Stimulated activated CD8-positive, alpha-beta memory T cell treated with anti-CD3 and anti-CD28 coated beads, Interleukin-12 subunit alpha, Interleukin-12 subunit beta, amount 100 ng/mL, for 24 hours (primary cell): Measurements from ENCODE around the gene STK16.
A peak's percentile ranks its signal among the peaks of the same experiment; 100 is the strongest.

ENCODE experiments used
- DNase-seq: peaks from one replicate; pipeline ENCODE4 v3.0.0-alpha.2; 2020; ENCODE audit errors: extremely low read depth

Gene STK16

DNA sequence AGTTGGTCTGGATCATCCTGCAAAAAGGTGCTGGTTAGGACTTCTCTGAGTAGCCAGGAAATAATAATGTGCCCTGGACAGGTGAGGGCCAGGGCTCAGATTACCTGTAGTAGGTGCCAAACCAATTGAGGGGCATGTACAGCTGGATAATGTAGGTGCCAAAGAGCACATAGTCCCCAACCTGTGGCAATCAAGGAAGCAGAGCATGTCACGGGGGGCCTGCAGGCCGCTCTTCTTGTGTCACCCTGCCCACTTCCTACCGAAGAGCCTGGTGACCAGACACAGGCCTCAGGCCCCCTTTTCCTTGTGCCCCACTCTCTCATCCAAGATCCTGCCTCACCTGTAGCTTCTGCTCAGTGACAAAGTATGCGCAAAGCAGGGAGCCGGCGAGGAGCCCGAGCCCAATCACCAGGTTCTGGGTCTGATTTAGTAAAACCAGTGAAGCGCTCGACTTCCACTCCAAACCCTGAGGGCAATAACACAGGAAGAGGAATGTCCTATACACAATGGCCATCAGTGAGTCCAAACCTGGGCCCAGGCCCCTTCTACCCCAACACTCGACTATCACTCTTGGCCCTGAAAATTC lies 31.7 kb upstream of the STK16 start:
- no peak for DNase-seq

DNA sequence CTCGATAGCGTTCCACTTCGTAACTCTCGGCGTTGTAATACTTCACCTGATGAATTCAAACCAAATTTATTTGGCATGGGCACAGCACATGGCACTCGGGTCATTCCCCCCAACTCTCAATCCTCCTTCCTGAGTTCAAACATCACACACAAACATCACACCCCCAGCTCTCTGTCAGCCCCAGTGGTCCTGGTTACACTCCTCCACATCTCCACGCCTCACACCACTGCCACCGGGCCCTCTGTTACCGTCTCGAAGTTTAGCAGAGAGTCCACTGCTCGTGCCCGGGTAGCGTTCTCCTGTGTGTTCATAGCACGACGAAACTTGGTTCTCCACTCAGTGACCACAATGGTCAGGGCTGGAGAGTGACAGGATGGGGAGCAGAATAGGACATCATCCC lies 31.1 kb upstream of the STK16 start:
- no peak for DNase-seq

DNA sequence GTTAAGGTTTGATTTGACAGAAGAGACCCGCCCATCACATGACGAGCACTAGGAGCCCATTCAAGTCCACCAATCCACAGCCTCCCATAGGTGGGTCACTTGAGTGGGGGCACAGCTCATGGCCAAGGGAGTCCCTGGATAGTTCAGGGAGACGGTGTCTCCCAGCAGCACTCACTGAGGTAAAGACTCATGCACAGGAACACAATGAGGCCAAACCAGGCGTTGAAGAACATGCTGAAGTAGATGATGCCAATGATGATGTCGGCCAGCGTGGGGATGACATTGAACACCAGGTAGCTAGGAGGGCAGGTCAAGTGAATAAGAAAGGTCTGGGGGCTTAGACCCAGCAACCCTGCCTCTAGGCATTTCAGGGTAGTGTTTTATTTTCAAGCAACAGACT lies 30.5 kb upstream of the STK16 start:
- no peak for DNase-seq

DNA sequence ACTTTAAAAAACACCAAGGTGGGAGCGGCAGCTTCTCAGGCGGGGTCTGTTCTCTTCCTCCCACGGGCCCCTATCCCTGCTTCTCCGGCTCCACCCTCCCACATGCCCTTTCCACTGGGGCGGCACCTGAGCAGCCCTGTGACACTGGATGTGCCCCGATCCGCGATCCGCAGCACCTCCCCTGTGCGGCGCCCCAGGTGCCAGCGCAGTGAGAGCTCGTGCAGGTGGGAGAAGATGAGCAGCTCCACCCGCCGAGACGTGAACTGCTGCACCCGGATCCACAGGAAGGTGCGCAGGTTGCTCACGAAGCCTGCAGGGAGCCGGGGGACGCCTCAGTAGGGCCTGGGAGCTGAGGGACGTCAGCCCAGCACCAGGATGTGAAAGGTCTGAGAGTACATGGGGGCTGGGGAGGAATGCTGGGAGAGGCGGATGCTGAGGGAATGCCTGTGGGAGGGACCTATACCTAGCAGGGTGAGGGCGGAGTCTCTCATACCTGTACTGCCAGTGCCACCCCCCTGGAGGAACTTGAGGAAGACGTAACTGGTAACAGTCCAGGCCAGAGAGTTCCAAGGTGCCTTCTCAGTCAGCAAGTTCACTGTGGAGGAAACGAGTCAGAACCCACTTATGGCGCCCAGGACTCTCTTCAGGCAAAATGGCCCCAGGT lies 29.3 kb upstream of the STK16 start:
- no peak for DNase-seq

DNA sequence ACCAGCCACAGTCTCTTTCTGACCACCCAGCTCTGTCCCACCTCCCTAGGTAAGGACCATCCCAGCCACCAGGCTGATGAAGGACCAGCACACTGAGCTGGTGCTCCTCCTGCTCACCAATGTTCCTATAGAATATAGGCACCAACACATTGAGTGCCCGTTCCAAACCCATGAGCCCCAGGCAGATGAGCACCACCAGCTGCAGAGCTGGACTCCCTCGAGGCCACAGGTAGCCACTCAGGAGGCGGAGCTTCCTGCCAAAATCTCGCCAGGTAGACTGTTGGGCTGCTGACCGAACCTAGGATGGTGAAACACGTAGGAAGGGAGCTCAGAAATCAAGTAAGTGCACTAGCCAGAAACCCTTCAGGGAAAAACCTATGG lies 28.8 kb upstream of the STK16 start:
- DNase-seq = no peak

DNA sequence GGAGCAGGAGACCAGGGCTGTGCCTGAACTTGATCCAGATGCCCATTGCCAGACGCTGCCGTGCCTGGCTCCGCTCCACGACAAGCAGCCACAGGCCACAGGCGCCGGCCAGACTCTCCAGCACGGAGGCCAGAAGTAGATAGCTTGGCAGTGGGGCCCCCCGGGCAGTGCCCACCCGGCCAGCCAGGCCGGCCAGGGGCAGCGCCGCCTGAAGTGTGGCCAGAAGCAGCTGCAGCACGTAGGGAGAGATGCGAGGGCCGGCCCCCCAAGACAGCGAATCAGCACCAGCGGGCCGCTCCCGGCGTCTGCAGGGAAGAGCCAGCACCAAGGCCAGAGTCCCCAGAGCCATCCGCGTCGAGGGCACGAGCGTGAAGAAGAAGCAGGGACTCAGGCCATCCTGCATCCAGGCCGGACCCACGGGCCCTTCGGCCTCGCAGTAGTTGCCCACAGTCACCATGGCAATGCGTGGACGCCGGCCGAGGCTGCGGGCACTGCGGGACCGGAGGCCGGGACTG lies 27.0 kb upstream of the STK16 start:
- DNase-seq = no peak

DNA sequence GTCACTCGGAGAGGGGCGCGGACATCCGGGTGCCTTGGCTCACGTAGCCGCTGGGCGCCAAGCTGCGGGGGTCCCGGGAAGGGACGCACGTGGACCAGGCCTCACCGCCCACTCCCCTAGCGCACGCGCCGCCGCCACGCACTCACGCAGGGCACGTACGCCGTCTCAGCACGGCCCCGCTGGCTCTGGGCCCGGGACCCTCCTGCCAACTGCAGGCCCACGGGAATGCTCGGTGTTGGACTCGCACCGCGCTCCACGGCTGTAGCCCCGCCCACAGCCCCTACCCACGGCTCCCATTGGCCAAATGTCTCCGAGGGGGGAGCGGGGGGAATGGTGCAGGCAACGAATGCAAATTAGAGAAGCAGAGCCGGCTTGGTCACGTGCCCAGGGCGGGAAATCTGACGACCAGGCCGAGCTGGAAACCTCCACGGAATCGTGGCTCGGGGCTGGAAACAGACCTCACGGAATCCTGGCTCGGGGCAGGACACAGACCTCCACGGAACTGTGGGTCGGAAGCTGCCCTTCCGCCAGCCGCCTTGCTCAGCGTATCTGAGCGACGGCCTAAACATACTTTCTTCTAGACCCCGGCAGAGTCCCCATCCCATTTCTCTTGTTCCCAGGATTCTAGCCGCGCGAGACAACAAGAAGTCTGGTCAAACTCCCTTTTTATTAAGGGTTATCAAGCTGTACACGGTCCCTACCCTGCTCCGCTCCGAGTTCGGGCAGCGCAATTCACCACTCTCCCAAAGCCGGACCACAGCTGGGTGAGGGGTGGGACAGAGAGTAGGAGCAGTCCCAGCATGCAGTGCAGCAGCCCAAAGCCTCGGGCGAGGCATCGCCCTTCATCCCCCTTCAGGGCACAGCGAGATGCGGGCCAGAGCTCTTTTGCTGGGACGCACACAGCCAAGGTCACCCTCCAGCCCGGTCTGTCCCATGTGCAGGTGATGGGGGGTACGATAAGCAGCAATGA lies 26.3 kb upstream of the STK16 start, which contains the start of gene ABCB6:
TSS of gene ABCB6 (minus strand) at position 227 of the 970 bp plus-strand sequence. CDS start 285 bp downstream, outside the sequence.
- peak; percentile 82 for DNase-seq

DNA sequence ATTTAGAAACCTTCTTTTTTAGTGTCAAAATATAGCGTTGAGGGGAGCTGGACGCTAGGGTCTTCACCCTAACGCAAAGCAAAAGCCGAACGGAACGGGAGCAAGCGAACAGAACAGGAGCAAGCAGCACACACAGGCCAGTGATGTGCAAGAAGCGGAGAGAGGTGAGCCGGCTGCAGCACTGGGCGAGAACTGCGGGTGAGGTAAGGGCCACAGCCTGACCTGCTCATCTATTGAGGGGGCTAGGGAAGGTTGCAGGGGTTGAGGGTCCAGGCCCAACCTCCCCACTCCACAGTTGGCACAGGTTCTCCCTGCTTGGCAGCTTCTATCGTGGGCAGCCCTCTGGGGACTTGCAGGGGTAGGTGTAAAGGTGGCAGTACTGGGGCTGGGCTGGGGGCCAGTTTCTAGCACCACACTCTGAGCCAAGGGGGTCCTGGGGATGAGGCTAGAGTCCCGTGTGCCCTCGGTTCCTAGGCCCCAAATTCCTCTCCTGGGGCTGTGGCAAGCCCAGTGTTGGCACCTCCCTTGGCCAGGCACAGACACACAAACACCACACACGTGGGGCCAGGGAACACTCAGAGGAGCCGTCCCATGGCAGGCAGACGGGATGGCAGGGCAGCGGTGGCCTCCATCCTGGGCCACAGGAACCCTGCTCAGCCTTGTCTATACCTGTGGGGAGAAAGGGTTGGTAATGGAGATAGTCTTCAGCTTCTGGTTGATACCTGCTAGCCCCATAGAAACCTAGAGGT lies 25.3 kb upstream of the STK16 start:
- no peak for DNase-seq

DNA sequence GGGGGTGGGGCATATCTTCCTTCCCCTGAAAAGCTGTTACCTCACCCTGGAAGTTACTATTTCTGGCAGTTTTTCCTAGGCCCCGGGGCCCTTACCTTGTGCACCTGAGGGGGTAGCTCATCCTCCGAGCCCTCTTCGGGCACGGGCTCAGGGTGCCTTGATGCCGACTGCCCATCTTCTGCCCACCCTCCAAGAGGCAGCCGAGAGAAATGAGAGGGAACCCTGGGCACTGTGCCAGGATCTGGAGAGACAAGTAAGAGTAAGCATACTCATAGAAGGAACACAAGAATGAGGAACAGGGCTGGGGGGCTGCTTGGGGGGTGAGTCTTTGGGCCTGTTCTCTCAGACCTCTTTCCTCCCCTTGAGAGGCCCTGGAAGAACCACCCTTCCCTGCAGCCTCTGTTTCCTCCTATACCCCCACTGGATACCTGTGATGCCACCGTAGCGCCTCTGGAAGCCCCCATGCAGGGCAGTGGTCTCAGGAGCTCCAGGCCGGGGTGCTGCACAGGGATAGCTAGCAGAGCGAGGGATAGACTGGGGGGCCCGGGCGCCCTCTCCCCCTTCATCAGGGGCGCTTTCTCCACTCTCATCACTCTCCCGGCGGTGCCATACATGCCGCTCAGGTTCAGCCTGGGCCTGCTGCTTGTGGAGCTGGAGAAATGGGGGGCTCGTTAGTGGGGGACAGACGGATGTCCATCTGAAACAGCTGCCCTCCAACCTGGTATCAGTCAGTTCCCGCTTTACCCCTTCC lies 24.5 kb upstream of the STK16 start:
- DNase-seq = no peak

DNA sequence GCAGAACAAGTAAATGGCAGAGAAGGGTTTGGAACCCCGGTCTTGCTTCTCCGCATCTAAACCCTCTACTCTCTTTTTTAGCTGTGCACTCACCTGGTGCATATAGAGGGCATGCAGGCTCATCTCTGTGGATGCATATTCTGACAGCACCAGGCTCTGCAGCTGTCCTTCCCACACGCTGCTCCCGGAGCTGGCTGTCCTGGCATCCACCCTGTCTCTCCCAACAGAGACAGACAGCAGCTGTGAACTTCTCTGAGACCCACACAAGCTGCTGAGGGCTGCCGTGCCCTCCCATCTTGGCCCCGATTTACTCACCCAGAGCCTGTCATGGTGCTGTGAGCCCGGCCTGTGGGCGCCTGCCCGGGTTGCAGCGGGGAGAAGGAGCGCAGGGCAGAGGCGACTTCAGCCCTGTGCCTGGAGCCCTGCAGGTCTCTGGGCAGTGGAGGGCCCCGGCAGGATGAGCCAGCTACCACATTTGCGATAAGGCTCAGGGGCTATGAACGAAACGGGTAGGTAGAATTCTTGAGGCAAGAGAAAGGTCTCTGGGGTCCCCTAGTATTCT lies 23.2 kb upstream of the STK16 start:
- DNase-seq = no peak

DNA sequence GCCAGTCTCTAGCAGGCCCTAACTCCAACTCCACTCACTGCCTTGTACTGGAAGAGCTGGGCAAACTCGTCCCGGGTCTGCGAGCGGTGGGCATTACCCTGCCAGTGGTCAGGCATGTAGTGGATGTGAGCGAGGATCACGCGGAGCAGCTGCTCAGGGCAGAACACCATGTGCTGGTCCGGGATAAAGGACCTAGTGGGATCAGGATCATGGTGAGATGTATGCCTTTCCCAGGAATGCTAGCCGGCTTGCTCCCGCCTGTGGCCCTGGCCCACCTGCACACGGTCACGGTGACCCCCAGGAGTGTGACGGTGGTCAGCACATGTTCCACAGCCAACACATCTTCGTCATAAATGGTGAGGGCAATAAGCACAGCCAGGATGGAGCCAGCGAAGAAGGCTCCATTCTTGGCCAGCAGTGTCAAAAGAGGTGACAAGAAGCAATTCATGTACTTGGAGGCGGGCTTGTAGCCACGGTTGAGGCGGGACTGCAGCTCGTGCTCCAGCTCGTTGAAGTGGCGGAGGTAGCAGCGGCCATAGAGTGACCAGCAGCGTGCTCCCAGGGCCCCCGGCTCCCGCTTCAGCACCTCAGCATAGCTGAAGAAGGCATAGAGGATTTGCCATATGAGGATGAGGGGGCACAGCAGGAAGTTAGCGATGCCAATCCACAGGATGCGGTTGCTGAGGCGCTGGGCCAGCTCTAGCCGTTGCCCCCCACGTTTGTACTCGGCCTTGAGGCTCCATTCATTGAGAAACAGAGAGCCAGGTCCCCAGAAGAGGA lies 21.3 kb upstream of the STK16 start:
- DNase-seq = no peak

DNA sequence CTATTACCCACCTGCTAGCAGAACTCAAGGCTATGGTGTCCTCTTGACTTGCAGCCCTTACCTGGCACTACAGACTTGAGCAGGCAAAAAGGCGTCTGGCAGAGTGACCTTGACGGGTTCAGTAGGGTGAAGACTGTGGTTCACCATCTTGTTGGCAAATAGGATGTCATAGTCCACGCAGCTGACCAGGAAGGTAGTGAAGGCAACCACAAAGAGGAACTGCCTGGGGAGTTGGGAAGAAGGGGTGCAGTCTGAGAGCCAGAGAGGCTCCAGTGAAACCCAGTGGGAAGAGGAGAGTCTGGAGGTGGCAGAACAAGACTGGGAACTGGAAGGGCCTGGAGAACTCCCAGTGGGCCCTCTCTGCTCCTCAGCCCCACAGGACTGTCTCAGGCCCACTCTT lies 19.9 kb upstream of the STK16 start:
- DNase-seq = no peak

DNA sequence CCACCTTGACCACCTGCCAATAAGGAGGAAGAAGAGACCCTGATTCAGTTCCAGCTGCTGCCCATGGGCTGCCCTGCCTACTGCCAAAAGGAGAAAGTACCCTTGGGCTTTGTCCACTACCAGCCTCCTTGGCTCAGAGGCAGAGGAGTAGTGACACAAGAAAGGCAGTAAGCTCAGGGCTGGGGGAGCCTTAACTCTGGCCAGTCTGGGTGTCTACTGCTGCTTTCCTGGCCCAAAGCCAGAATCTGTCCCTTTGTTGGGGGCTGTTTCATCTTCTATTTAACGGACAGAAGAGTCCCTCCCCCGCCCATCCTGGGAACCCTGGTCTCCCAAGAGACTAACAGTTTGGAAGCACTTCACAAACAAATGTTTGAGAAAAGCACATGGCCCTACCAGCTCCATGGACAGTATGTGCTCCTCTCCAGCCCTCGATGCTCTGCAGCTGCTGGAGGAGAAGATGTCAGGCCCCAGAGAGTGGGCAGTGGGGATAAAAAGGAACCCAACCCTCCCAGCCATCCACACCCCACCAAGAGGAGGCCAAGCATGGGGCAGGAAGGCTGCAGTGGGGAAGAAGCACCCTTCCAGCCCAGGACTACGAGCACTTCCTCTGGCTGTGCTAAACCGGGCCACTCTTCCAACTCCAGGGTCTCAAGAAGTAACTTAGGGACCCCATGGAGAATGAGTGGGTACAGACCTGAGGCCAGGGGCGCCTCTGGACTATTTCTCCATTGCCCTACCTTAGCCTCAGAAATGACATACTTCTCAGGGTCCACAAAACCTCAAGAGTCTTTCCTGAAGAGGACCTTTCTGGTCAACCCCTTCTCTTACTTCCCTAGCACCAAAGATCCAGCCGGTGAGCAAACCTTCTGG lies 17.0 kb upstream of the STK16 start:
- no peak for DNase-seq

DNA sequence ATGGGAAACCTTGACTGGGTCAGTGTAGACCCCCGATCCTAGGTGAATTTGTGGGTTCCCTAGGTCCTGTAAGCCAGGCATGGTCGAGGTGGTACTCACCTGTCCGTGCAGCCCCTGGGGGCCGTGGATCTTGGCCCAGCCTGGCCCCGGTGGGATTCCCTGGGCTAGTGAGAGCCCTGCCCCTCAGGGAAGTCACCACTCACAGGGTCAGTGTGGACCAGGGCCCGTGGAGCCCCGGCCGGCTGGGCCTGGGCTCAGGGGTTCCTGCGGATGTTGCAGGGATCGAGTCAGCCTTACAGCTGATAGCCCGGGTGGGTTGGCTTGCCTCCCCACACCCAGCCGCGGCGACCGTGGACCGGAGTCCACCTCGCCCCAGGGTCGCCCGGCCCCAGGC lies 16.4 kb upstream of the STK16 start:
- no peak for DNase-seq

DNA sequence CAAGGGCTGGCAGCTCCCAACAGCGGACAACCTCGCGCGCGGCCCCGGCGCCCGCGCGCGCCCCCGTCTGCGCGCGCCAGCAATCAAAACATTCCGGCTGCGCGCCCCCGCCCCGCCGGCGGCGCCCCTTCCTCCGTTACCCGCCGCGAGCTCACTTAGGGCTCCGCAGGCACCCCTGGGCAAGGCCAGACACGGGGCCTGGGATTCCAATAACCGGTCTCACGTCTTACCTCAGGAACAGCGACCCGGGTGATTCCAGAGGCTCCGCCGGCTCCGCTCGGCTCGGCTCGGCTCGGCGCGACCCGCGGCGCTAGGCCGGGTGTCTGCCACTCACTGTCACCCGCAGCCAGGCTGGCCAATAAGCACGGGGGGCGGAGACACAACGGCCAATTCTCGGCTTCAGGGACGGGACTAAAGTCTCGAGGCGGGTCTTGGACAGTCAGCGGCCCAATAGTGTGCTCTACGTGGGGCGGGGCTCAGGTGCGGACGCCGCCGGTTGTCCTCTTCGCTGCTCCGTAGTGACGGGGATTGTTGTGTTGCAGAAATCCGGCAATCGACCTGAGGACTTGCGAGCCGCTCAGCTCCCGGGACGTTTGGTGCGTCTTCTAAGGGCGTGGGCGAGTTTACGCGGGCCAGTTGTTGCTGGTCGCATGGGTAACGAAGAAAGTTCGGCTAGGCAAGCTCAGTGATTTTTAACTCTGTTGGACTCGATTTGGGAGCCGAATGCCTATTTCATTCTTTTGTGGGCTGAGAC lies 15.8 kb upstream of the STK16 start, which contains the start of the genes ANKZF1 and ATG9A:
TSS of gene ANKZF1 (plus strand) at position 502 of the 754 bp plus-strand sequence. CDS start 452 bp downstream, outside the sequence.
TSS of gene ATG9A (minus strand) at position 332 of the 754 bp plus-strand sequence. CDS start 1,612 bp downstream, outside the sequence.
- peak; percentile 96 for DNase-seq

DNA sequence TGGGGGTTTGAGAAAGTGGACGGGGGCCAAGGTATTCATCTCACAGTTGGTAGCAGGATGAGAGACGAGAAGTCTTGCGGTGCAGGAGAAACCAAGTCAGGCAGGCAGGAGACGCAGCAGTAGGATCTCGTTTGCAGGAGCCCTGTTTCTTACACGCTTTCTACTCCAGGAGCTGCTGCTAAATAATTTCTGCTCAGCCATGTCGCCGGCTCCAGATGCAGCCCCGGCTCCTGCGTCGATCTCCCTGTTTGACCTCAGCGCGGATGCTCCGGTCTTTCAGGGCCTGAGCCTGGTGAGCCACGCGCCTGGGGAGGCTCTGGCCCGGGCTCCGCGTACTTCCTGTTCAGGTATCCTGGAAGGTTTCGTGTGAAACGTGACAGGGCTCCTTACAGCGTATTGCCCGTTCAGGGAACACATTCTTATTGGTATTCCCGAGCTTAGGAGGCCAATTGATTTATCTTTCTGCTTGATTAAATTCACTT lies 15.2 kb upstream of the STK16 start:
- DNase-seq = no peak

DNA sequence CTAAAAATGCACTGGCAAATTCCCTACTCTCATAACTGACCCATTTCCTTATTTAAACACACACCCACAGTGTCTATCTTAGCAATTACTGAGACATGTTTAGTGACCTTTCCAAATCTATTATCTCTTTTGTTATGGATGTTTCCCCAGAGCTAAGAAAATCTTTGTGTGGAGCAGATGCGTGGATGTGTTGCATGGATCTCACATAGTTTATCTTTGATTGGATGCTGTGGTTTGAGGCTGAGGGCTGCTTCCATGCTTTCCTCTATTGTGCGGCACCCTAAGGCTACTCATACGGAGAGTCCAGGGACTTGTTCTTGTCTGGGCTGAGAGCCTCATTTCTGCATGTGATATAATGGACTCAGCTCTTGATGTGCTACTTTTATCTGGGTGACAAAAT lies 10.9 kb upstream of the STK16 start:
- DNase-seq = no peak

DNA sequence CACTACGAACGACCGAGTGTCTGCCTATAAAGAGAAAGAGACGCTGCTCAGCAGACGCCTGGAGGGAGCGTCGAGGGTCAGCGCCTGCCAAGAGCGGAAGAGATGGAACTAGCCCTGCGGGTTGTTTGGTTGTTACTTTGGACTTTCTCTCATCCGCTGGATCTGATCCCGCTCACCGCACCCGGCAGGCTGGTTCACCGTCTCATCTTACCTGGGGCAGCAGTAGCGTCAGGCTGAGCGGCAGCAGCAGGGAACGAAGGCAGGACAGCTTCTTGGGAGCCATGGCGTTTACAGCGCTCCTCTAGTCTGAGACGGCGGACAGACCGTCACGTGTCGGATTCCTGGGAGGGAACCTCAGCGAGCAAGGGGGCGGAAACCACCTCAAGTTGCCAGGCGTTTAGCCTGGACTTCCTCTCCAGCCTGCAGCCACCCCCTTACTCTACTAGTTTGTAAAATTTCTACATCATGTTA lies 2.0 kb upstream of the STK16 start:
- no peak for DNase-seq
